ENCODE results near the gene FKBP15. TPM values are rescaled to one million over a fixed set of nuclear protein-coding genes. Genes with fewer than 3 reads are reported as not detected.

The FKBP15 gene
- total RNA-seq, 4 donors from 2014 or later, result 20.5 to 42.3 (median 32.0) TPM

DNA sequence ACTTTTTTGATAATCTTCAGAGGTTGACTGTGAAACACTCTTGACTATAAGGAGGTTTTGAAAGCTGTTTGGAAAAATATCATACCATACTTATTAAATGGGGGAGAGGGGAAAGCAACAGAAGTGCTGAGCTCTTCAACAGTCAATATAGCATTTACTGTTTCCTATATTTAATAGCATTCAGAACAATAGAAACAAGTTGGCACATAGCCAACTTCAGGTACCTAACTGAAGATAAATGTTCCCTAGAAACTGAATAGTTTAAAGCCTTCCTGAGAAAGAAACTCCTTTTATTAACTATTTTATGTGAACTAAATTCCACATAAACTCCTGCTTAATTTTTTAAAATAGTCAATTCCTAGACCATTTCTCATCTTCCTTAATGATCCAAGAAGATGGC lies 26.6 kb upstream of the FKBP15 start:
- no peak for DNase-seq (ENCODE audit: low spot score)
- no peak for ATAC-seq (ENCODE audit: low FRiP score)
- TF ChIP-seq, protein P1, sequence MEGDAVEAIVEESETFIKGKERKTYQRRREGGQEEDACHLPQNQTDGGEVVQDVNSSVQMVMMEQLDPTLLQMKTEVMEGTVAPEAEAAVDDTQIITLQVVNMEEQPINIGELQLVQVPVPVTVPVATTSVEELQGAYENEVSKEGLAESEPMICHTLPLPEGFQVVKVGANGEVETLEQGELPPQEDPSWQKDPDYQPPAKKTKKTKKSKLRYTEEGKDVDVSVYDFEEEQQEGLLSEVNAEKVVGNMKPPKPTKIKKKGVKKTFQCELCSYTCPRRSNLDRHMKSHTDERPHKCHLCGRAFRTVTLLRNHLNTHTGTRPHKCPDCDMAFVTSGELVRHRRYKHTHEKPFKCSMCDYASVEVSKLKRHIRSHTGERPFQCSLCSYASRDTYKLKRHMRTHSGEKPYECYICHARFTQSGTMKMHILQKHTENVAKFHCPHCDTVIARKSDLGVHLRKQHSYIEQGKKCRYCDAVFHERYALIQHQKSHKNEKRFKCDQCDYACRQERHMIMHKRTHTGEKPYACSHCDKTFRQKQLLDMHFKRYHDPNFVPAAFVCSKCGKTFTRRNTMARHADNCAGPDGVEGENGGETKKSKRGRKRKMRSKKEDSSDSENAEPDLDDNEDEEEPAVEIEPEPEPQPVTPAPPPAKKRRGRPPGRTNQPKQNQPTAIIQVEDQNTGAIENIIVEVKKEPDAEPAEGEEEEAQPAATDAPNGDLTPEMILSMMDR (IDR thresholded peaks at IDR 0.05), result no peak

DNA sequence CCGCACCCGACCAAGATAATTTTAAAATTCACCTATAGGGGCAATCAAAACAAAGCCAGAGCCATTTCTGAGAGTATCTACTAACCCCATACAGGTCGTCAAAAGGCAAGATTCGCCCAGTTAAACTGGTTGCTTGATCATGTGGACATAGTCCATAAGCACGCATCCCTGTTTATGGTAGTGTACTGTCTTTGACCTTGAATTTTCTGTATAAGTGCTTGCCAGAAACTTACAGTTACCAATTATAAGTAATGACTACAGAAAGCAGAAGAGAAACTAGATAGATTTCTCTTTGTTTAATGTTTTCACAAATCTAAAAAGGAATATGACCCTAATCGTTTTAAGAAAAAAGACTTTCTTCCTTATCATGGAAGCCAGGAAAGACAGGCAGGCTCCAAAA lies 25.9 kb upstream of the FKBP15 start:
- ATAC-seq (ENCODE audit: low FRiP score) (no peak), DNase-seq (ENCODE audit: low spot score) (no peak)

DNA sequence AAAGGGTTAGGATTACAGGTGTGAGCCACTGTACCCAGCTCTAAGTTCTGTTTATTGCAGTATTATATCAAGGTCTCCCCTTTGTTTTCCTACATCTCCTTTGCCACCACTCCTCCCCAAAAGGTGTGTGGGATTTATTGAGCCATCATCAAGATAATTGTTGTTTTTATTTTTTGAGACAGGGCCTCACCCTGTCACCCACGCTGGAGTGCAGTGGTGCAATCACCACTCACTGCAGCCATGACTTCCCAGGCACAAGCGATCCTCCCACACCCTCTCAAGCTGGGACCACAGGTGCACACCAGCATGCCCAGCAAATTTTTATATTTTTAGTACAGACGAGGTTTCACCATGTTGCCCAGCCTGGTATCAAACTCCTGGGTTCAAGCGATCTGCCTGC lies 24.8 kb upstream of the FKBP15 start:
- TF ChIP-seq, protein P1 (IDR thresholded peaks at IDR 0.05), result no peak
- DNase-seq (ENCODE audit: low spot score) (no peak), ATAC-seq (ENCODE audit: low FRiP score) (no peak)

More for the DNA sequence above, 25.9 kb upstream of the FKBP15 start:
- TF ChIP-seq, protein P1 (IDR thresholded peaks at IDR 0.05), result no peak

DNA sequence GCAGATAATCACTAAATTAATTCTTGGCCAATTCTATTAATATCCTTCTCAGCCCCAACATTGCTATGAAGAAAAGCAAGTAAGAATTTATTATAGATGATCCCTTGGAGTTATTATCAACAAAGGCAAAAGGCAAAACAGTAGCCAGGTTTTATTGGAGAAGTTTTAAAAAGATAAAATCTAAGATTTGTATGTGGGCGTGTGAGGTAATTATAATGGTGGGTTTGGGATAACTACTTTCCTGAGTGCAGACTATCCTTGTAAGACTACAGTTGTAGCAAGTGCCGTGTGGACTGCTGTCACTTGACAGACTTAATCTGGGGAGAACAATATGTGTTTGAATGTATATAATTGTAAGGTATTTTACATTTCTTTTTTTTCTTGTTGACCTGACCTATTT lies 23.5 kb upstream of the FKBP15 start:
- DNase-seq (ENCODE audit: low spot score) (no peak), ATAC-seq (ENCODE audit: low FRiP score) (no peak)
- TF ChIP-seq, protein P1 (IDR thresholded peaks at IDR 0.05), result no peak

DNA sequence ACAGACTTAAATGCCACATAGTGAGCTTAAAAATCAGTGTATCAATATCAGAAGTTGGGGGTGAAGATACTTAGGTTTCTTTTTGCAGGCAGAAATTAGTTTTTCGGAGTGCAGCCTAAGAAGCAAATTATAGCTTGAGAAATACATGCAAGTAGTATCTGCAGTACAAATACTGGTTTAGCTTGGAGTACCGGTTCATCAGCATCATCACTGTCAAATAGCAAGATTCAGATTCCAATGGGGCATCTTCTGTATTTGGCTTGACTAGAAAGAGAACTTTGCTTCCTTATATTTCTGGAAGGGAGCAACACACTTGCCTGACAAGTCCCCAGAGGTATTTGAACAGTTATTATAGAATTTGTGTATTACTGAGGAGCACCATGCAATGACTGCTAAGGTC lies 20.1 kb upstream of the FKBP15 start:
- TF ChIP-seq, protein P1 (IDR thresholded peaks at IDR 0.05), result no peak
- ATAC-seq (ENCODE audit: low FRiP score) (no peak), DNase-seq (ENCODE audit: low spot score) (no peak)

DNA sequence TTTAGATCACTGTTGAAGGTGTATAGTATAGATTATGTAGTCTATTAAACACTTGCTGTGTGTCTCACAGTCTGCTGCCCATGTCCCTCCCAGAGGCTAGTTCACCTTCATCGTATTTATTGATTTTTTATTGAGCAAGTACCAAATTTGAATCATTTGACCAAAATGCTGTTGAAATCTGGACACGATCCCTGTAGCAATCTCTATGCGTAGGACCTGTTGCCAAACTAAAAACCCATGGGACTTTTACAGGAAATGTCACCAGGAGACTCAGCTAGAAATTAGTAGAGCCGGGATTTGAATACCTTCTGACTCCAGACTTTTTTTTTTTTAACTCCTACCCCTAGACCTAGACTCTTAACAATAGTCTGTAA lies 17.8 kb upstream of the FKBP15 start:
- TF ChIP-seq, protein P1 (IDR thresholded peaks at IDR 0.05), result no peak
- ATAC-seq (ENCODE audit: low FRiP score) (no peak), DNase-seq (ENCODE audit: low spot score) (no peak)

DNA sequence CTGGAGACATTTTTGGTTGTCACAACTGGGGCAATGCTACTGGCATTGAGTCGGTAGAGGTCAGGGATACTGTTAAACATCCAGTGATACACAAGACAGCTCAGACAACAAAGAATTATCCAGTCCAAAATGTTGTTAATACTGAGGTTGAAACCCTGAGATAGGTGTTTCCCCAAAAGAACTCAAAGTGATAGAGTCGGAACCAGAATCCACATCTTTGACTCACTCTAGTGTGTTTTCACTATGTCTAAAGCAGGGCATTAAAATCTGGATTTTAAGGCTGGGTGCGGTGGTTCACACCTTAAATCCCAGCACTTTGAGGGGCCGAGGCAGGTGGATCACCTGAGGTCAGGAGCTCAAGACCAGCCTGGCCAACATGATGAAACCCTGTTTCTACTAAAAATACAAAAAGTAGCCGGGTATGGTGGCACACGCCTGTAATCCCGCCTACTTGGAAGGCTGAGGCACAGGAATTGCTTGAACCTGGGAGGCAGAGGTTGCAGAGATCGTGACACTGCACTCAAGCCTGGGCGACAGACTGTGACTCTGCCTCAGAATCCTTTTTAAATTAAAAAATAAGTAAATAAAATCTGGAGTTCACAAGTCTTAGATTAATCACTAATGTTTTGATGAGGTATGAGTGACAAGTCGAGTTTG lies 17.3 kb upstream of the FKBP15 start:
- ATAC-seq (ENCODE audit: low FRiP score), result no peak
- TF ChIP-seq, protein P1 (IDR thresholded peaks at IDR 0.05), result no peak
- DNase-seq (ENCODE audit: low spot score), result no peak
